Vagina (tissue), 2 donors: ENCODE data around the gene MOV10L1.

Experiments used
- POLR2A ChIP-seq, 2 donors: fragments of 450-650 bp; IDR thresholded peaks; one replicate each; pipeline ENCODE4 v1.6.1; 2017; ENCODE audit warnings: antibody characterized with exemption in 2 of 2, mild to moderate bottlenecking in 2 of 2, moderate library complexity in 2 of 2
- TF ChIP-seq, protein P1 (sequence below), 3 experiments: fragments of 450-650 bp in 2 of 3; fragments of 200-600 bp in 1 of 3; sonication (generic) in 1 of 3; IDR thresholded peaks; one replicate each; pipeline ENCODE4 v1.5.1; 2017 to 2019; ENCODE audit warnings: antibody characterized with exemption in 3 of 3, mild to moderate bottlenecking in 2 of 3, moderate library complexity in 2 of 3

DNA sequence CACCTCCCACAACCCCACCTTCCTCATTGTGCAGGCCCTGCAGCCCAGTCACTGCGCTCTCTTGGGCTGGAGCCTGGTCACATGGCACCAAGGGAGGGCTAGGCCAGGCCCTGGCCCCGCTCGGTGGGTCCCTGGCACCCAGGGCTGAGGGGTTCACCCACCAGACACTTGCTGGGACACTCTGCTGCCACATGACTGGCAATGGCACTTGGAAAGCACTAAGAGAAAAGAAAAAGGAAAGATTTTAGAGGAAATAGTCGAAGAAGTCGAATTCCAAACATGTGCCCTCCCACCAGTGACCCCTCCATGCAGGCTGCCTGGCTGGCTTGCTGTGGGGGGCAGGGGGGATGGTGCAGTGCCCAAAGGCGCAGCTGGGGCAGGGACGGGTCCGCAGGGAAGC, 19.4 kb upstream of the MOV10L1 start:
- no peak for TF ChIP-seq POLR2A (IDR thresholded peaks at IDR 0.05)
- TF ChIP-seq, protein P1, sequence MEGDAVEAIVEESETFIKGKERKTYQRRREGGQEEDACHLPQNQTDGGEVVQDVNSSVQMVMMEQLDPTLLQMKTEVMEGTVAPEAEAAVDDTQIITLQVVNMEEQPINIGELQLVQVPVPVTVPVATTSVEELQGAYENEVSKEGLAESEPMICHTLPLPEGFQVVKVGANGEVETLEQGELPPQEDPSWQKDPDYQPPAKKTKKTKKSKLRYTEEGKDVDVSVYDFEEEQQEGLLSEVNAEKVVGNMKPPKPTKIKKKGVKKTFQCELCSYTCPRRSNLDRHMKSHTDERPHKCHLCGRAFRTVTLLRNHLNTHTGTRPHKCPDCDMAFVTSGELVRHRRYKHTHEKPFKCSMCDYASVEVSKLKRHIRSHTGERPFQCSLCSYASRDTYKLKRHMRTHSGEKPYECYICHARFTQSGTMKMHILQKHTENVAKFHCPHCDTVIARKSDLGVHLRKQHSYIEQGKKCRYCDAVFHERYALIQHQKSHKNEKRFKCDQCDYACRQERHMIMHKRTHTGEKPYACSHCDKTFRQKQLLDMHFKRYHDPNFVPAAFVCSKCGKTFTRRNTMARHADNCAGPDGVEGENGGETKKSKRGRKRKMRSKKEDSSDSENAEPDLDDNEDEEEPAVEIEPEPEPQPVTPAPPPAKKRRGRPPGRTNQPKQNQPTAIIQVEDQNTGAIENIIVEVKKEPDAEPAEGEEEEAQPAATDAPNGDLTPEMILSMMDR (IDR thresholded peaks at IDR 0.05): no peak
